GM19463 (cell line): Measurements from ENCODE around the gene MASP1.

Experiments used
- ATAC-seq: cut with Tn5 transposase; IDR thresholded peaks from one replicate; pipeline ENCODE4 v1.9.1; 2021; ENCODE audit warnings: mild to moderate bottlenecking, moderate library complexity; ENCODE audit not compliant: unreplicated experiment

Gene MASP1

DNA sequence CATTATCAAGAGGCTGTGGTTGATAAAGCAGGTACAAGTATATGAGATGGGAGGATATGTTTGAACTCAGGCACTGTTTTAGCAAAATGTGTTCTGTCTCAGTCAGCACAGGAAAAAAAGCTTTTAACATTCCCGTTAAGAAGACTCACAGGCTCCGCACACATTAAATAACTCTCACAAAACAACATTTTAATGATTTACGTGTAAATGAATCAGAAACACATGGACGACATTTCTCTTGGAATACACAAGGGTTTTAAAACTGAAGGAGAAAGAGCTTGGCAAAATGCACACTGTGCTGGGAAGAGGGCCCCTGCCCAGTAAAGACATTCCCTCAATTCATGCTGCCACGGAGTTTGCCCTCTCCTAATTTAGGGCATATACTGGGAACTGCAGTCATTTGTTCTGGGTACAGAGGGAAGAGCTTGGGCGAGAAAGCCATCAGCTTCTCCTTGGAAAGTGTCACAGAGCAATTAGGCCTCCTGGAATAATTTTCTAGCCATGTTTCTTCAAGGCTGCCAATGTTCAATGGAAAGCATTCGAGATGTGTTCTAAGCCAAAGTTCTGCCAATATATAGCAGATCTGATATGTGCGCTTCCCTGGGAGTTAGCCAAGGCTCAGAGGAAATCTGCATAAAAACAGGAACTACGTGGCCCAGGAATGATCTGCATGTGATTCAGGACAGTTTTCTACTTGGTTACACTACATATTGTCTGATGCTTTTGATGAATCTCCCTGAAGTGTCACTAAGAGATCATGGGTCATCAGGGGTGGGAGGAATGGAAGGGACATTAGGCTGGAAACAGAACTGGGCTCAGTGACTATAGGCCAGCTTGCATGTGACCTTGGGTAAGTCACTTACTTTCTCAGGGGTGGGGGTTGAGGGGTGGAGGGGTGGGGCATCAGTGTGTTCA, 2.2 kb upstream of the MASP1 start:
- no peak for ATAC-seq

DNA sequence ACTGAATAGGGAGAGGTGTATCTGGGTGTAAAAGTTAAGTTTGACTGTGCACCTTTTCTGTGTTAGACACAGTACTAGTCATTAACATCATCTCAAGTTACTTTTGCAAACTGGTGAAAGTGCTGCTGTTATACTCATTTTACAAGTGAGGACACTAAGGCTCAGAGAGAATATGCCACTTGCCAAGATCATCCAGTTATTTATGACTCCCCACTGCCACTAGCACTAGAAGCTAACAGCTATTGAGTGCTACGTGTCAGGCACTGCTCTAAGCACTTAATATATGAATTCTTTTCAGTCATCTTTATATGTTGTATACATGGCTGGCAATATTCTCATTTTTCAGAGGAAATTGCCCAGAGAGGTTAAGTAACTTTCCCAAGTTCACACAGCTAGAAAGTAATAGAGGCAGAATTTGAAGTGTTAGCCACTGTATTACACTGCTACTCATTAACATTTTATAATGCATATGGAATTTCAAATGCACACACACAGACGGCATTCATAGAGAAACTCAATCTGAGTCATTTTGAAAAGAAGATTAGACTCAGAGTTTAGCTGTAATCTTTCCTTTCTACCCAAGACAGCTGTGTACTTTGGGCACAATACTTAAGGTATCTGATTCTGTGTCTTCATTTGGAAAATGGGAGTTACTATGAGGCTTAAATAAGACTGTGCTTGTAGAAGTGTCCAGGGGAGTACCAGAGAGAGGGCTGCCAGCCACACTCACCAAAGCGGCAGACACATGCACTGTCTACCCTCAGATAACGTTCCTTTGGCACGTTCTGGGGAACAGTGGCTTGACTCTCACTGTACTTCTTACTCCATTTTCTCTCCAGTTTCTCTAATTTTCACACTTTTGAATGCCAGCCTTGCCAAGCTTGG, 1.3 kb upstream of the MASP1 start:
- no peak for ATAC-seq

DNA sequence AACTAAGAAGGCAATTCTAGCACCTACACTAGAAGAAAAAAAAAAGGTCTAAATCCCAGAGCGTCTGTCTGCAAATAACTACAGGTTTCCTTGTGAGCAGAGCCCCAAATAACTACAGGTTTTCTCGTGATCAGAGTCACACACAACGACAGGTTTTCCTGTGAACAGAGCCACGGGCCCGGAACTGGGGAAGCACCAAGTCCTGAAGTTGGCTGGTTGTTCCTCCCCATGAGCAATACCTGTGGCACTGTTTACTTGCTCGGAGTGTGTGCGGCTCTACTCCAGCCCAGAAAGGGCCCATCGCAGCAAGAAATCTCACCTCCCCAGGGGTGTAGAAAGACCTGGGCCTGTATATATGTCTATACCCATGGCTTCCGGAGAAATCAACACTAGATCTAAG, 644 bp upstream of the MASP1 start:
- no peak for ATAC-seq

DNA sequence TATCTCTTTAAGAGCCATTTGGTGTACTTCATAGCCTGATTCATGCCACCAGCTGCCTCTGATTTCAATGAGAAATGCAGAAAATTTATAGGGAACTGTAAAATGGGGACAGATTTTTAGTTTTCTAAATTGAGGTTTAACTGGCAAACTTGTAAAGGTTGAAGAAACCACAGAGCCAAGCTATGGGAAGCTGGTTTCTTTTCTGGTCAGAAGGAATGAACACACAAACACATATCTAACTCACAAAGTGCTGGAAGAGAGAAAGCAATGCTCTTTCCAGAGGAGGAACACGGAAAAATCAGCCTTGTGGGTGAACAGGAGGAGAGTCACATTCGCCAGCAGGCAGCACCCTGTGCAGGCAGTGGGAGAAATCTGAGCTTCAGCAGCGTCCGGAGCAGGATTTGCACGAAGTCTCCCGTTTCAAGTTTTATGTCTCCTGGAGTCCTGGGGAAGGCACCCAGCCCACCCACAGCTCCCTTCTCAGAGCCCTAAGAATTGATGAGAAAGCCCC, 481 bp downstream of the MASP1 start:
- ATAC-seq, result no peak

DNA sequence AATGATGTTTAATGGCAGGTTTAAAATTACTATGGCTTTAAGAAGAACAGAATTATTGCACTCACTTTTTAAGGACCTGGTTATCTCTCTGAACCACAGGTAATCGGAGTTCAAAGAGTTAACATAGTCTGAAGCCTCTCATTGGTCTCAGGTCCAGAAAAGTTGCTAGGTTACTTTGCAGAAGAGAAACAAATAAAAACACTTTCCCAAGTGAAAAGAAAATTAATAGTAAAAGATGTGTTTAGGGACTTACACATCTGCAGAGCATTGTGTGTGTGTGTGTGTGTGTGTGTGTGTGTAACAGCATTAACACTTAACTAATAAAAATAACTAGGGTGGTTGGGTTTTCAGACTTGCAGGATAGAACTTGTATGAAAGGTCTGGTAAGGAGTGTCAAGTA, 1.0 kb downstream of the MASP1 start:
- no peak for ATAC-seq

DNA sequence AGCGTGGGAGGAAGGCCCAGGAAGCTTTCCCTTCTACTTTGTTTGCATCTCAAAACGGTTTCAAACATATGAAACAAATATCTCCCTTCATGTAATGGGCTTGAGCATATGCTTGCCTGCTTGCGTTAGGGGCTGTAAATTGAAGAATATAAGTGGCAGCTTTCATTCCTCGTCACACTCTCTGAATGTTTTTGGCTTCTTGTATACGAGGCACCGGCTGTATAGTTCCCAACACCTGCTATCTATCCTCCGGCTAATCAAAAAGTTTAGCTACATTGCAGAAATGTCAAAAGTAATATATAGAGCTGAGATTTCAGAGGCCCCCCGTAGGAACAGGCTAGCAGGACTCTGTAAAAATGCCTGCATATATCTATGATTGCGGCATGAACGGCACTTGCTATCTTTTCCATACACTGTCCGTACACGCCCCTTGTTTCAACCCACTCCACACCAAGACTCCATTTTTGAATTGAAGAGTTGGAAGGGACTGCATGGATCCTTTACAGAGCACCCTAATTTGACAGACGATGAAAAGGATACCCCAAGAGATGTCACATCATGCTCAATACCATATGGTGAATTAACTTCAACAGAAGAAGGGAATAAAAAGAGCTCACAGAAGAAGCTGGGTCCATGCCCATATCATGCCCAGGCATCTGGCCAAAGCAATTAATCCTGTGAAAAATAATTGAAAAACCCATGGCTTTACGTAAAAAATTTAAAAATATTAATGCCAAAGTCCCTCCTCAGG, 2.5 kb downstream of the MASP1 start:
- ATAC-seq, result no peak

DNA sequence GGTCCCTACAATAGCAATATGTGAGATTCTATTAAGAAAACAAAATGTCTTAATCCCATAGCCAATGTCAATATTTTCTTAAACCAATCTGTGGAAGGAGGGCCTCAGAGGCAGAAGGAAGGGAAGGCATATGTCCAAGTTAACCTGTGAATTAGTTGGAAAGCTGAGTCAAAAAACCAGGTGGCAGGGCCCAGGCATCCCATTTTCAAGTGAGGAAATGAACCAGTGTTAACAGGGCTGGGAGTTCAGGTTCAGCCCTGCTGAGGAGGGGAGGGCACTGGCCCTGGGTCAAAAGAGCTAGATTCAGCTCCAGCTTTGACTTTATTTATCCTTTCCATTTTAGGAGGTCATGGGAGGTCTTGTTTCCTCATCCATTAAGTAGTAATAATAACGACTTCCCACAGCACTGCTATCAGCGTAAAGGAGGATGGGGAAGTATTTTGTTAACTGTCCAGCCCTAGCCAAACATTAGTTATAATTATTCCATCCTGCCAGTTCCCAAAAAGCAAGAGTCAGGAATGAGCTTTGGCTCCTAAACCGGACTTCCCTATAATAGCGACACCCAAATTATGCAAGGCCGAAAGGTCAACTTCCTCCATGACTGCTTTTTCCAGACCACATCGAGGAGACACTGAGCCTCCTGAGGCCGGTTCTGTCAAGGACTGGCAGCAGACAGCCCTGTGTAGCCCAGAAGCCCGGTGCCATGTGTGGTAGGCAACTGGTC, 3.2 kb downstream of the MASP1 start:
- ATAC-seq, result no peak

DNA sequence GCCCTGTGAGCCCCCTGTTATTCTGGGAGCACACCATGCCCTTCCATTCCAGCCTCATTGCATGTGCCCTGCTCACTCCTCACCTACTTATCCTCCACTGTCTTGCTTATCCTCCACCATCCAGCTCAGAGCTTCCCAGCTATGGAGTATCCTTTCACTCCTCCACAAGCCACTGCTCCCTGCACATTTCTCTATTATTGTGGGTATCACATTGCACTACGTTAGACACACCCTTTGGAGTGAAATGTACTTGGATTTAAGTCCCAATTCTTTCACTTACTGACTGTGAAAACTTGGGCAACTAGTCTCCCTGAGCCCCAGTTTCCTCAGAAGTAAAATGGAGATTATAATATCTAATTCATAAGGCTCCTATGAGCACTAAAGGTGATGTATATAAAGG, 4.3 kb downstream of the MASP1 start:
- ATAC-seq, result no peak

DNA sequence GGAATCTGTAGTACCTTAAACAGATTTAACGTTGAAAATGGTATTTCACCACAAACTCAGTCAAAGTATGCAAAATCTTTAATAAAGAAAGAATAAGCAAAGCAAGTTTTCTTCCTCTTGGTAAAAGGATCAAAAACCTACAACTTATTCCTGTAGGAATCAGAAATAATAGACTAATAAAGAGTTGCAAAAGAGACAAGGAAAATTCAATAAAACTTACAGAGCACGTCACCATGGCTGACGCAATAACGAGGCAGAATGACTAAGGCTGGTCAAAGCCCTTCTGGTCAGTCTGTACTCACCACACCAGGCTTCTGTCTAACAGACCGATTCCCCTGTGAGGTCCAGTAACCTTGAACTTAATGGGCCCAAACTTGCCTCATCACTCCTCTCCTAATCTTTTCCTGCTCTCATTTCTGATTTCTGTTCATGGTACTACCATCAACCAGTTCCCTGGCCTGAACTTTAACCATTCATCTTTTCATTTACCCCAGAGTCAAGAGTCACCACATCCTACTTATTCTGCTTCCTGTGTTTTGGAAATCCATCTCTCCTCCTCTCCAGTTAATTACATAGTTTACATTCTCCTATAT, 5.0 kb downstream of the MASP1 start:
- ATAC-seq, result no peak

DNA sequence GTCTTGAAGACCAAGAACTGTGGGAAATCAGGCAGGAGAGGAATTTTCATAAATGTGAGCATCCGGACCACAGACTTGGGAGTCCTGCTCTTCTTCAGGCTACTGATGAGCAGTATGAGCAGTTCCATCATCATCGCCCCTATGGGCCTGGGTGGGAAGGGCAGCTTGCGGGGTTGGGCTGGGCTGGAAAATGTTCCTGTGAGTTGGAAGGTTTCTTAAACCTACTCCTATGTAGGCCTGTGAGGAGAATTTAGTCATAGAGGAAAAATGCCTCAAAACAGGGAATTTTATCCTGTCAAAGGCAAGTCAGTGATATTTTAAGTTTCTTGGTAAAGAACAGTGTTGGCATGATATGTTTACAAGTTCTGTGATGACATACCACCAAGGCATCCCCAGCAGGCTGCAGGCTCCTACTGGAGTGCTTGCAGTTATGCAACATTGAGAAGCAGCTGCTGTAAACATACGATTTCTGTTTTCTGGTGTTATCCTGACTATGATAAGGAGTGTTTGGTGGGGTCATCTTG, 10.3 kb downstream of the MASP1 start:
- ATAC-seq, result no peak

DNA sequence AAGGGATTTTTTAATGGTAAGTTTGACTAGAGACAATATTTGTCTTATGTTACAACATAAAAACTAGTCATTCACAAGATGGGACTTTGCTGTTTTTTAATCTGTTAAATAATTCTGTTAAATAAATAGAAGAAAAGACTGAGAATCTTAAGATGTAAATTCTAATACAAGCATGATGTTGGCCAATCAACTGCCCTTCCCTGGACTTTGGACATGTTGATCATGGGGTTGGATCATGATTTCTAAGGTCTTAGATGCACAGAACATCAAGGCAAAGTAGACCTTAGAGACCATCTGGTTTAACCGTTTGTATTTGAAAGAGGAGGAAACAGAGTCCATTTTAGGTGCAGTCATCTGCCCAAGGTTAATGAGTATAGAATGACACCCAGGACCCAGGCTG, 10.9 kb downstream of the MASP1 start:
- ATAC-seq, result no peak

DNA sequence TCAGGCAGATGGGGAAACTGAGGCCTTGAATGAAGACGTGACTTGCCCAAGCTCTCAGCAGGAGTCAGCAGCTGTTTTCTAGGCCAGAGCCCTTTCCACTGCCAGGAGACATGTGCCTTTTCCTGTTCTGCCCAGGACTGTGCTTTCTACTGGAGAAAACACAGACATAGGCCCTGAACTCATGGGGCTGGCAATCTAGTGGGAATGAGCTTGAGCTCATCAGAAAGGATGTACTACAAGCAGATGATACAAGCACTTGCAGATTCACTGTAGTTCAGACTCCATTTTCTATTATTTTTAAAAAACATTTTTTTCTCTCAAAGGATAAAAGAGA, 14.4 kb downstream of the MASP1 start:
- ATAC-seq, result no peak

DNA sequence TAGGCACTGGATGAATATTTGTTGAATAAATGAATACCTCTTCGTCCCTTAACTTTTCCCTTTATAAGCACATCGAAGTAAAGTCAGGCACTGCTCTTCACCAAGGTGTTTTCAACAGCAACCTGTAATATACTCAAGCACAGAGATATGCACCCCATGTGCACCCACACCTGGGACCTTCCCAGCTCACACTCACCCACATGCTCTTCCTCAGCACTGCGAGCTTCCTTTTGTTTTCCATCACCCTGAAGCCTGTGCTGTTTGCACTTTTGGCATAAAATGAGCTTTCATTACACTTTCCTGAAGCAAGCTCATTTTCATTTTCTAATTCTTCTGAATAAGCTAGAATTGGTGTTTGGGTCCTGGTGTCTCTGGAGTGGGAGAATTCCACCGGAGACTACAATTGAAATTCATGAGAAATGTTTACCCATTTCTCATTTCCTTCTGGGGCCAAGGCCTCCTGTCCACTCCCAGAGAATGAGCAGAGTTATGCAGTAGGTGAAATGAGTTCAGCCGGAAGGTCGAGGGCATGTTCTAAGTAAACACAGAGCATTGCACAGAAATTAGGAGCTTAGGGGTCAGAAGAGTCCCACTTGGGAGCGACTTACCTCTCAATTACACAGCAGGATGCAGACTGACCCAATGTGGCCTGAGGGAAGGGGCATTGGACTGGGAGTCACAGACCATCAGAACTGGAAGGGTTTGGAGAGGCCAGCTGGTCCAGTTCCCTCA, 15.0 kb downstream of the MASP1 start:
- ATAC-seq, result no peak

DNA sequence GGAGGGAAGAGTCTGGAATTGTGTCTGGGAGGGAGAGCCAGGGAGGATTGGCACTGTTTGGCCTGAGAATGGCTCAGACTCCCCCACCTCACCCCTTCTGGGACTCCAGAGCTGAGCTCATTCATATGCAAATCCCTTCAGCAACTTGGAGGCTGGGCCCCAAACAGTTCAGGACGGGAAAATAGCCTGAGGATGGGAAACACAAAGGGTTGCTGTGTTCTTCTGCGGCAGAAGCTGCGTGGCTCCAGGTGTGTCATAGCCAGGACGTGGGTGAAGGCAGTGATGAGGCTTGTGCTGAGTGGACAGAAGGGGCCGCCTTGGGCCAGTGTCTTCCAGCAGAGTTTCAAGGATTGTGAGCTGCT, 16.6 kb downstream of the MASP1 start:
- ATAC-seq, result no peak

DNA sequence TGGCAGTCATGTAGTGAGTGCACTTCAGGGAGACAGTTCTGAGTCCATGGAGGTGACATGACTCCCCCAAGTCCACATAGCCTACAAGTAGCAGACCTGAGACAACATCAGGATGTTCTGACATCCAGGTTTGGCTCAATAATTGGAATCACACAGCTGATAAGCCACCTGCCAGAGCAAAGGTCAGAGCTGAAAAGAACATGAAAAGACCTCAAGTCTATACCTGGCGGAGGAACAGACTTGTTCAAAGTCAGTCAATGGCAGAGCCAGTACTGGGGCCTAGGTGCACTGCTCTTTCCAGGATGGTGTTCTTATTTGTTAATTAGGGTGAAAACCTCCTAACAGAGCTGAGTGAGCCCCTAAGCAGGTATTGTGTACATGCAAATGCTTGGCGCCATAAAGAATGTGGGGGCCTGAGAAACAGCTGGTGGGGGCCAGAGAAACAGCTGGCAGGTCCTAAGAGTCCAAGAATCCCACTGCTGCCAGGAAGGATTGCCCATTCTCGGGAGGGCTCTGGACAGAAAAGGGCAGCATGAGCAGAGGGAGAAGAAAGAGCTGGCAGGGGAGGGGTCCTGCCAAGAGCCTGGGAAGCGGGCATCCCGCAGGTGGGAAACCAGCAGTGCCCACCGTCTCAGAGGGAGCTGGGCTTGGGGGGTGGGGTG, 17.1 kb downstream of the MASP1 start:
- ATAC-seq, result no peak

DNA sequence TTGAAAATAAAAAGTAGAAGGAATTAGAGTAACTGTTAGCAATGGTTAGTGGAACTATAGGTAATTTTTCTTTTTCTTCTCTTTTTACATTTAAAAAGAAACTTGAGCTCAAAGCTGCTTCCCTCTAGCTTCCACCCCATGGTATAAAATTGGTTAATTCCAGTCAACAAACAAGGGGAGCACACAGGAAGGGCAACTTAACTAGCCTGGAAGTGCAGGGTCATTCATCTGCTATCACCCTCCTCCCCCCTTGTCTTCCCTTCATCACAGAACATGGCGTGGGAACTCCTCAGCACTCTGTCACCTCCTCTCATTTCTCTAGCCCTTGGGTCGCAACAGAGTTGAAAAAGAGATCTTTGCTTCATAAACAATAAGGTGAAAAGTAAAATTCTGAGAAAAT, 20.0 kb downstream of the MASP1 start:
- ATAC-seq, result no peak

DNA sequence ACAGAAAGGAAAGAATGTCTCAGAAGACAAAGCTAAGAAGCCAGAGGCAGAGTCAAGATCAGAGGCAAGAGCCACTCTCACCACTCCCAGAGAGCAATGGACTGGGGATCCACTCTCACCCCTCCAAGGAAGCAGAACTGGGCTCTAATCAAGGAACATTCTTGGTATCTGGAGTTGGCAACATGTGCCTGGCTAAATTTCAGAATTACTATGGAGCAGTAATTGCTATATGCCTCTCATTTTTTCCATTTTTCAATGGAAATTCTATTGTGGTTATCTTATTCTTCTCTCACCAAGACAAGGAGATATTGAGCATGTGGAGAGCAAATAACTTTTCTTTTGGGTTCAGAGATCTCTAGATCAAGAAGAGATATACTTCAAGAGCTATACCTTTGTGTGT, 22.1 kb downstream of the MASP1 start:
- no peak for ATAC-seq

DNA sequence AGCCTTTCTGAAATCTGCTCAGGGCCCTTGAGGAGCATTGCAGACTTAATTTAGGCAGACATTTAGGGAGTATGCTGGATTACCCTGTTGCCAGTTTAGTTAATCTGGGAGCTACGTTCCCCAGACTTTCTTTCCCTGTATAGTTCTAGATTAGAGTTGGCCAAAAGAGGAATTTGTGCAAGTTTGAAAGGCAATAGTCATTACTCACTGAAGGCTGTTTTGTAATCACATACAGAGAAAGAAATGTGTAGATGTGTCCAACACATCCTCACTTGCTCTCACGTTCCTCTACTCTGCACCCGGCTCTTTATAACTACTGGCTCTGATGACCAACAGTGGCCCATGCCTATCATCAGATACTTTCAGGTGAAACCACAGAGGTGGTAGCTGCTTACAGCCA, 24.2 kb downstream of the MASP1 start:
- ATAC-seq, result no peak

DNA sequence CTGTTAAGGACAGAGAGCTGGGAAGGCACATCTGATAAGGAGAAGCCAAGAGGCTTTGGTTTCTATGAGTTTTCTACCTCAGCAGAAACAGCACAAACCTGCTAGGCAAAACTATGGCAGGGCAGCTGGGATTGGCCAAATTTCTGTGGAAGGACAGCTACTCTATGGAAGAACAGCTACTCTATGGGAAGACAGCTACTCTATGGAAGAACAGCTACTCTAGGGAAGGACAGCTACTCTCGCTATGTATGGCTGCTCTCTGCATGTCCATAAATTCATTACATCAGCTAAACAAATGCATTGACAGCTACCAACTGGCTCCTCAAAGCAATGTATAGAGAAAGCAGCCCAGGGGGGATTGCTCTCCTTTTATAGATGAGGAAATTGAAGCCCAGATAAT, 24.8 kb downstream of the MASP1 start:
- no peak for ATAC-seq
